Right hindlimb (tissue), 1 donor: ENCODE measurements around the gene ZBED1.

Experiments used
- DNase-seq: peaks from one replicate; pipeline ENCODE4 v3.0.0-alpha.2; 2018

Gene ZBED1

GRCh38 chrX:2451501-2452316, 49.1 kb downstream of the ZBED1 start:
- DNase-seq = no peak

DNA sequence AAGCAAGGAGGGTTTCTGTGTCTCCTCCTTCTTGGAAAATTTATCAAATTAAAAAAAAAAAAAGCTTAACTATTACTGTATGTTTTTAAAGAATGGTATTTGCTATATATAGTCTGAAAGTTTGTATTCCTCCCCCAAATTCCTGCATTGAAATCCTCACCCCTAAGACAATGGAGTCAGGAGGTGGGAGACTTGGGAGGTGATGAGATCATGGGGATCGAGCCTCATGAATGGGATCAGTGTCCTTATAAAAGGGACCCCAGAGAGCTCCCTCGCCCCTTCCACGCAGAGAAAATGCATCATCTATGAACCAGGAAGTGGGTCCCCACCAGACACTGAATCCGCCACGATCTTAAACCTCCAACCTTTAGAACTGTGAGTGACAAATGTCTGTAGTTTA, 50.1 kb downstream of the ZBED1 start:
- no peak for DNase-seq

DNA sequence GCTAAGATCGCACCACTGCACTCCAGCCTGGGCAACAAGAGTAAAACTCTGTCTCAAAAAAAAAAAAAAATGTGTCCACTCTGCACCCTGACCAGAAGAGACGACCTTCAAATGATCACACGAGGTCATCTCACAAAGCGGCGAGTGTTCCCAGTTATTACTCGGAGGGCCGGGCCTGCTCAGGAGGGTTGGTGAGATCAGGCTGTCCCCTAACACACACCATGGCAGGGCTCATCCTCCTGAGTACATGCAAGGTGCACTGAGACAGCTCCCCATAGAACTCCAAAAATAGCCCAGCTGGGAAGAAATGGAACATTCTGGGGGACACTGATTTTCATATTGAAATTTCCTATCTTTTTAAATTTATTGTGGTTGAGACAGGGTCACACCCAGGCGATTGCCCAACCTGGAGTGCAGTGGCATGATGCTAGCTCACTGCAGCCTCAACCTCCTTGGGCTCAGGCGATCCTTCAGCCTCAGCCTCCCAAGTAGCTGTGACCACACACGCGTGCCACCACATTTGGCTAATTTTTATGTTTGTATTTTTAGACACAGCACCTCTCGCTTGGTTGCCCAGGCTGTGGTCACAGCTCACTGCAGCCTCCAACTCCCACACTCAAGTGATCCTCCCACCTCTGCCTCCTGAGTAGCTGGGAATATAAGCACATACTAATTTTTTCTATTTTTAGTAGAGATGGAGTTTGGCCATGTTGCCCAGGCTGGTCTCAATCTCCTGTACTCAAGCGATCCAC, 51.5 kb downstream of the ZBED1 start:
- DNase-seq = no peak

DNA sequence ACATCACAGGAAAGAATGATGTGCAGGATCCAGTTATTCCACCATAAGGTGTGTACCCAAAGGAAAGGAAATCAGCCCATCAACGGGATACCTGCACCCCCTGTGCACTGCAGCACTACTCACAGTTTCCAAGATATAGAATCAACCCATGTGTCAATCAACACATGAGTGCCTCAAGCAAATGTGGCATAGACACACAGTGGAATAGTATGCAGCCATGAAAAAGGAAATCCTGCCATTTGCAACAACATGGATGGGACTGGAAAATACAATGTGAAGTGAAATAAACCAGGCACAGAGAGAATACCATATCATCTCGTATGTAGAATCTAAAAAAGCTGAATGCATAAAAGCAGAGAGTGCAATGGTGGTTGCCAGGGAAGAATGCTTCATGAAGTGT, 53.3 kb downstream of the ZBED1 start:
- DNase-seq = no peak

- DNase-seq = no peak
Measured at GRCh38 chrX:2446815-2447214, 54.0 kb downstream of the ZBED1 start.

GRCh38 chrX:2445662-2446623, 54.8 kb downstream of the ZBED1 start:
- no peak for DNase-seq

- DNase-seq = no peak
Measured at GRCh38 chrX:2442694-2443093, 58.1 kb downstream of the ZBED1 start.

GRCh38 chrX:2441466-2441865, 59.3 kb downstream of the ZBED1 start:
- no peak for DNase-seq

- no peak for DNase-seq
Measured at GRCh38 chrX:2439613-2440012, 61.2 kb downstream of the ZBED1 start.
